Activated CD4-positive, alpha-beta memory T cell treated with anti-CD3 and anti-CD28 coated beads, Interleukin-2, amount 10 ng/mL, durations not matched to agents 7 days and 5 days (primary cell): ENCODE results near the gene STK32C. TPM values are rescaled to one million over a fixed set of nuclear protein-coding genes. Genes with fewer than 3 reads are reported as not detected.

ENCODE experiments used
- CTCF ChIA-PET: fragments of 350-600 bp; sonication (Branson Sonifier 250); formaldehyde crosslinking; loops from one replicate; lab custom pipeline; 2021; ENCODE audit warnings: antibody characterized with exemption, inconsistent platforms; lab: Charles Lee
- POLR2A ChIA-PET: fragments of 350-600 bp; sonication (Branson Sonifier 250); formaldehyde crosslinking; loops from one replicate; lab custom pipeline; 2021; ENCODE audit warnings: antibody characterized with exemption; lab: Charles Lee
- DNase-seq: peaks from one replicate; pipeline ENCODE4 v3.0.0-alpha.2; 2020
- H3K27ac Mint-ChIP-seq: one replicate; pipeline ENCODE4 v1.8.0; 2021; ENCODE audit warnings: mild to moderate bottlenecking, mixed read lengths
- H3K27me3 Mint-ChIP-seq: one replicate; pipeline ENCODE4 v1.8.0; 2021; ENCODE audit warnings: mixed read lengths
- H3K36me3 Mint-ChIP-seq: one replicate; pipeline ENCODE4 v1.8.0; 2021; ENCODE audit warnings: low read depth, mixed read lengths
- H3K4me1 Mint-ChIP-seq: one replicate; pipeline ENCODE4 v1.8.0; 2021; ENCODE audit warnings: mixed read lengths
- H3K4me3 Mint-ChIP-seq: one replicate; pipeline ENCODE4 v1.8.0; 2021; ENCODE audit warnings: mild to moderate bottlenecking, mixed read lengths
- H3K9me3 Mint-ChIP-seq: one replicate; pipeline ENCODE4 v1.8.0; 2021; ENCODE audit warnings: mixed read lengths
- total RNA-seq, 2 experiments: library from RNA; stranded (reverse); gene quantifications; one replicate each; pipeline ENCODE4 v1.2.3, GENCODE V29; 2021

Gene STK32C
- total RNA-seq, 2 experiments from 2014 or later, result 17.4 to 18.2 TPM

DNA sequence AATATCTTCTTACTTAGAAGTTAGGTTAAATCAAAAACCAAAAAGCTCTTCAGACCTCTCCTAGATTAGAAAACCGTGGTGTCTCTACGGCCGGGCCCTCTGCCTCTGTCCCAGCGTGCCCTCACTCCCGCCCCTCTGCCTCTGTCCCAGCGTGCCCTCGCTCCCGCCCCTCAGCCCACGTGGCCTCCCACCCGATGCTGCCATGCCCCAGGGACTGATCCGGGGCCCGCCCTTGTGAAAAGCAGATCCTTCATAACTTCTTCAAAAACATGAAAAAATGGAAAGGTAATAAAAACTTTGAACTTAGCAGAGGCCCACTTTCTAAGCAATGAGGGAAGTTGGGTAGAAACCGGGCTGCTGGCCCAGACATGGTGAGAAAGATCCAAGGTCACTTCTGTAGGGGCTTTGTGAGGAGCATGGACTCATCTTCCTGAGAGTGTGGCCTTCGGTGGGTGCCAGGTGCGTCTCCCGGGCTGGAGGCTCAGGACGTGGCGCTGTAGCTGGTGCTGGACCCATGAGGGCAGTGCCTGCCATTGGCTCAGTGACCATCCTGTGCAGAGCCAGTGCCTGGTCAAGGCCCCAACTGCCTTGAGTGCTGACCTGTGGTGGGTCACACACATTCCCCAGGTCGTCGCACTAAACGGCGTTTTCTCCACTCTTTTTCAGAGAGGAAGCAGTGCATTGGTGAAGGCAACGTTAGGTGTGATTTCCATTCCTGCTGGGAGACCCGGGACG, 125.9 kb downstream of the STK32C start:
- ChIA-PET POLR2A (no interaction called here), CTCF (no interaction called here)
- no peaks in the 10 kb centered on the region for H3K36me3 Mint-ChIP-seq
- no peaks in the 10 kb centered on the region for H3K9me3 Mint-ChIP-seq
- peaks cover 29% of the 10 kb centered on the region for H3K27me3 Mint-ChIP-seq
- peaks cover 2% of the 10 kb centered on the region for H3K4me1 Mint-ChIP-seq
- DNase-seq, result no peak
- no peak overlapping the region for H3K4me3 Mint-ChIP-seq
- H3K27ac Mint-ChIP-seq, result no peak overlapping the region

DNA sequence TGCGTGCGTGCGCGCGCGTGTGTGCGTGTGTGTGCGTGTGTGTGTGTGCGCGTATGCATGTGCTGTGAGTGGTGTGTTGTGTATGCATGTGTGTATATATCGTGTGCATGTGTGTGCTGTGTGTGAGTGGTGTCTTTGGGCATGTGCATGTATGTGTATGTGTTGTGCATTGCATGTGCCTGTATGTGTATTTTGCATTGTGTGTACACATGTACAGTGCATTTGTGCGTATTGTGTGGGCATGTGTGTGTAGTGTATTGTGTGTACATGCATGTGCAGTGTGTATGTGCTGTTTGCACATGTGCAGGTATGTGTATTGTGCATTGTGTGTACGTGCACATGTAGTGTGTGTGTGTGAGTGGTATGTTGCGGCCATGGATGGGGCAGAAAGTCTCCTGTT, 127.0 kb downstream of the STK32C start:
- CTCF ChIA-PET, result no interaction called here
- POLR2A ChIA-PET, result no interaction called here
- peaks cover 2% of the 10 kb centered on the region for H3K4me1 Mint-ChIP-seq
- no peaks in the 10 kb centered on the region for H3K9me3 Mint-ChIP-seq
- no peak overlapping the region for H3K27ac Mint-ChIP-seq
- DNase-seq, result no peak
- H3K36me3 Mint-ChIP-seq, result no peaks in the 10 kb centered on the region
- H3K27me3 Mint-ChIP-seq, result peaks cover 35% of the 10 kb centered on the region
- no peak overlapping the region for H3K4me3 Mint-ChIP-seq

DNA sequence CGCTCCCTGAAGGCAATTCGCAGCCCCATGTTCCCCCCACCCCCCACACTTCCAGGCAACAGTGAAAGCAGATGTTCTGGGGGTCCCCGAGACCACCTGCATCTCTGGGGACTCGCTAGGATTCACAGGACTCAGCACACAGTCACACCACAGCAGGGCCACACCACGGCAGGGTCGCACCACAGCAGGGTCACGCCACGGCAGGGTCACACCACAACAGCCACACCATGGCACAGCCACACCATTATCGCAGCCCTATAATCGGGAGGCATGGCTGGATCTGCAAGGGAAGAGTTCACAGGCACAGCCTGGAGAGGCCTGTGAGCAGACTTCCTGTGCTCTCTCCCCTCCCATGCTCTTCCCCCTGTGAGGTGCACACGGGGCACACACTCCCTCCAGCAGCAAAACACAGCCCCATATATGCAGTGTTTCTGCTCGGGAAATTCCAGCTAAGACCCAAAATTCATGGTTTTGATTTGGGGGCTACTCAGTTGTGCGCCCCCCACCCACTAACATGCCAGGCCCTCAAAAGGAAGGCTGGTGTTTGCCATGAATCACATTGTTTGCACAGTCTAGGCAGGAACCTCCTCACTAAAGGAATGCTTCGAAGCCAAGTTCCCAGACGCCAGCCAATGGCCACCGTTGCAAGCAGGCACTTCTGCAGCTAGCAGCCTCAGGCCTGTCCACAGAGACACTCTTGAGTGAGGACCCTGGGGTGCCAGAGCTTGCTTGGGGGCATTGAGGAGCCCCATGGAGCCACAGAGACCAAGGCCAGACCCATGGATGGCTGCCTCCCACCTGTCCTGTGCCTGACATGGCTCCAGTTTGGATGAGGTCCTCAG, 128.0 kb downstream of the STK32C start:
- peaks cover under 1% of the 10 kb centered on the region for H3K4me1 Mint-ChIP-seq
- H3K27ac Mint-ChIP-seq, result no peak overlapping the region
- H3K36me3 Mint-ChIP-seq, result no peaks in the 10 kb centered on the region

DNA sequence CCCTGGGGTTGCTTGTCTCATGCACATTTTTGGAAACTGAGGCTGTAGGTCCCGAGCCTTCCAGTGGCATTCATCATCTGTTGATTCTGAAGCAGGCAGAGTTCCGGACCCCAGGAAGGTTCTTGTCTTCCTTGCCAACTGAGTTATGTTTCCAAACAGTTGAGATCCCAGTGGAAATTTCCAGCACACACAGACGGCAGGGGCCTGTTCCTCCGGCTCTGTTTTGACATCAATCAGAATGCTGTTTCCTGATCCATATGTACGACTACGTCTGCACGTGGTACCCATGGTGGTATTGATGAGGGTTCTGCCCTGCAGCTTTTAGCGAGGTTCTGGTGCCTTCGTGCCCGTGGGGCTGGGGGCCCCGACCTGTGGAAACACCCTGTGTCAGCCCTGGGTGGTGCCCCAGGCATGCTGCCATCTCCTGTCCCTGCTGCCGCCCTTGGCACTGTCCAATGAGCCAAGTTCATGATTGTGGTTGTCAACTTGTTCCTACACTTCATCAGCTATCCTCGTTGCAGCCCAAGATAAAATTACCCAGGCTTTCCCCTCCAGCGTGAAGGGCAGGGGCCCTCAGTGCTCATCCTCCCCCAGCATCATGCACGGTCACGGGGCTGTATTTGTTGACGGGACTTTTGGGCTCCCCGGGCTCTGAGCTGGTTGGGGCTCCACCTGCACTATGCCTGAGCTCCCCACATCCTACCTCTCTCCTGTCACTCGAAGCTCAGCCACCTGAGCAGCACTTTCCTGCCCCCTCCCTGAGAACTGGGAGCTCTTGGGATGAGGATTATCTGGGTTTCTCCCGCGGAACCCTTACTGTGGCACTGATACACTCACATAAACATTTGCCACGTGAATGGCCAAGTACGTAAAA, 128.8 kb downstream of the STK32C start:
- ChIA-PET POLR2A (no interaction called here), CTCF (no interaction called here)
- DNase-seq, result no peak
- Mint-ChIP-seq H3K27me3 (peaks cover 30% of the 10 kb centered on the region), H3K4me3 (no peak overlapping the region), H3K36me3 (no peaks in the 10 kb centered on the region), H3K4me1 (no peaks in the 10 kb centered on the region), H3K9me3 (peaks cover 6% of the 10 kb centered on the region), H3K27ac (no peak overlapping the region)

More for the DNA sequence above, 128.0 kb downstream of the STK32C start:
- Mint-ChIP-seq H3K27me3 (peaks cover 35% of the 10 kb centered on the region), H3K9me3 (peaks cover 1% of the 10 kb centered on the region), H3K4me3 (no peak overlapping the region)
- DNase-seq, result no peak
- ChIA-PET CTCF (no interaction called here), POLR2A (no interaction called here)

DNA sequence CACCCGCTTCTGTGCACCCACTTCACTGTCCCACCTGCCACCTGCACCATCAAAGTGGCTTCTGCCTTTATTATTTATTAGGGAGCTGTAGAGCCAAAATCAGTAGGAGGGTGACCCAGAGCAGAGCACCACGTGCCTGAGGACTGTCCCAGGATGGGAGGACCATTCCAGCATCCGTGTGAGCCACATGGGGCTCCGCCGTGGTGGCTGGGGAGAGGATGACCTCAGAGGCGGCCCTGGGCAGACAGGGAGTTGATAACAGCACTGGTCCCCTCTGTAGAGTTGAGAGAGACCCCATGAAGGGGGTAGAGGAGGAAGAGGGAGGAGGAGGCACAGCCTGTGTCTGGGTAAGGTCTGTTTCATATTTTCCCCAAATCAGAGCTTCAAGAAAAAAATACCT, 129.7 kb downstream of the STK32C start:
- Mint-ChIP-seq H3K4me3 (no peak overlapping the region), H3K27ac (no peak overlapping the region), H3K9me3 (peaks cover 11% of the 10 kb centered on the region), H3K27me3 (peaks cover 26% of the 10 kb centered on the region), H3K4me1 (no peaks in the 10 kb centered on the region), H3K36me3 (no peaks in the 10 kb centered on the region)
- ChIA-PET CTCF (no interaction called here), POLR2A (no interaction called here)
- no peak for DNase-seq

DNA sequence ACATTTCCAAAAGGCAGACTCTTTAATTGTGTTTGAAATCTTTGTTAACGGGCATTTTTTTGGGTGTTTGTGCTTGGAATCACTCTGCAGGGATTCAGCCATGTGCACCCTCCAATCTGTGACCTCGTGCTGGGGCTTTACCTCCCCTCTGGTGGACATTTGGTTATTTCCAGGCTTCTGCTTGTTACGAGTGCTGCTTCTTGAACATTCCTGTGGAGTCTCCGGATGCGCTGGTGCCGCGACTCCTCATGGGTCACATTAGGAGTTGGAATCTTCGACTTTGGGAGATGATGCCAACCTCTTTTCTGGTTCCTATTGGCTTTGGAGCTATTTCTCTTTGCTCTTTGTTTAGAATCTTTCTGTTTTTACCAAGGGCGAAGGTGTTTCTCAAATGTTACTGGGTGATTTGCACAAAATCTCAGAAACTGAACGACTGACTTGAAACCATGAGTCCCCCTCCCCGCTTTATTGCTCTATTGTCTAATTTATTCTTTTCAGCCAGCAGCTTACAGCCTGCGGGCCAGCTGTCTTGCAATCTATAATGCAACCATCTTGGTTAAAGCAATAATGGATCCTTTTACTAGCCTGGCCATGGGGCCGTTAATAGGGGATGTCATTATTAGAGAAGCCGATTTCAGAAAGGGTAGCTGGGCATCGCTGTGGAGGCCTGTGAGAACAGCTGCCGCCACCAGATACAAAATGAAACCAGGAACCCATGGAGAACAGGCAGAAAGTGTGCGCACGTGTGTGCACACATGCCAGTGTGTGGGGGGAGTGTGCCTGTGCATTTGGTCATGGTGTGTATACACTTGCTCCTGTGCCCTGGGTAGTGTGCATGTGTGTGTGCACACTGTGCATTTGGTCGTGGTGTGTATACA, 130.9 kb downstream of the STK32C start:
- Mint-ChIP-seq H3K4me3 (no peak overlapping the region), H3K9me3 (peaks cover 11% of the 10 kb centered on the region), H3K4me1 (no peaks in the 10 kb centered on the region), H3K27ac (no peak overlapping the region), H3K36me3 (no peaks in the 10 kb centered on the region), H3K27me3 (peaks cover 25% of the 10 kb centered on the region)
- ChIA-PET CTCF (no interaction called here), POLR2A (no interaction called here)
- DNase-seq, result no peak

DNA sequence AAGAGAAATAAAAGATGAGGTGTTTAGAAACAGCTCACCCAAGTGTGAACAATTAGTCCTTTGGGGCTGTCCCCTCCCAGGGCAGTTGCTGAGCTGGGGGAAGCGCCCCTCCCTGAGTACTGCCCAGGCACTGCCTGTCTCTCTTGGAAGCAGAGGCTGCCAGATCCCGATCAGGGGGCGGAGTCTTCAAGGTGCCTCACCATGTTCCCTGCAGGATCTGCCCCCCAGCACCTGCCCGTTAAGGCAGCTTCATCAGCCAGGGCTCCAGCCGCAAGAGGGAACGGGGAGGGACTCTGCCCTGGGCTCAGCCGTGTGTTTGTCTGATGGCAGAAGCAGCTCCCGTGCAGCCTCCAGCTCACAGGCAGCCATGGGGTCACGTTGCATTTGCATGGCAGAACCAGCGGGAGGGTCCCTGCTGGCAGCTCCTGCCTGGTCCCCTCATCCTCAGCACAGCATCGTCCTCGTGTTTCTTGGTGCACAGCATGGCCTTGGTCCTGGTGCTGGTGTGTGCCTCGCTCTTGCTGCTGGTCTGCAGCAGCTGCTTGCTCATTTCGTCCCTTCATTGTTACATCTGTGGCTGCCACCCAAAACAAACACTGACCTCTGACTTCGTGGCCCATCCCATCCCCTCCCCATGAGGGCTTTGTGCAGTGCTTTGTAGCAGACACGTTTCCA, 131.7 kb downstream of the STK32C start:
- H3K4me1 Mint-ChIP-seq, result no peaks in the 10 kb centered on the region
- no peak overlapping the region for H3K4me3 Mint-ChIP-seq
- no peaks in the 10 kb centered on the region for H3K36me3 Mint-ChIP-seq
- peaks cover 25% of the 10 kb centered on the region for H3K27me3 Mint-ChIP-seq
- no peak for DNase-seq
- CTCF ChIA-PET, result no interaction called here
- peaks cover 11% of the 10 kb centered on the region for H3K9me3 Mint-ChIP-seq
- POLR2A ChIA-PET, result no interaction called here
- H3K27ac Mint-ChIP-seq, result no peak overlapping the region

DNA sequence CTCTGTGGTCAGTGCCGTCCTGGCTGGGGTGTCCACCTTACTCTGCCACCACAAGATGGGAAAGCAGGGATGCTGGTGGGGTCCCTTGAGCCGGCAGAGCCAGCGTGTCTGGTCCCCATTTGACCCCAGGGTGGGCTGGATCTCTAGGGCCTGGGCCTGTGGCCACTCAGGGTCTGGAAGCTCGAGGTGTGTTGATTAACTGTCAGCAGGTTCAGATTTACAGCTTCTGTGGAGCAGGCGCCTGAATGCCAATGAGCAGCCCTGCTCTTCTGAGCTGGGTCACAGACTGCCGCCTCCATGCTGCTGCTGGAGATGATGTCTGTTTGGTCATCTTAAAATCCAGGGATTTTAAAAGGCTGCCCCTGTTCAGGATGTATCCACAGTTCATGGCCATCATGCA, 132.3 kb downstream of the STK32C start:
- DNase-seq, result no peak
- peaks cover 11% of the 10 kb centered on the region for H3K9me3 Mint-ChIP-seq
- no peaks in the 10 kb centered on the region for H3K36me3 Mint-ChIP-seq
- ChIA-PET POLR2A (no interaction called here), CTCF (no interaction called here)
- H3K27me3 Mint-ChIP-seq, result peaks cover 25% of the 10 kb centered on the region
- no peak overlapping the region for H3K4me3 Mint-ChIP-seq
- no peaks in the 10 kb centered on the region for H3K4me1 Mint-ChIP-seq
- no peak overlapping the region for H3K27ac Mint-ChIP-seq

DNA sequence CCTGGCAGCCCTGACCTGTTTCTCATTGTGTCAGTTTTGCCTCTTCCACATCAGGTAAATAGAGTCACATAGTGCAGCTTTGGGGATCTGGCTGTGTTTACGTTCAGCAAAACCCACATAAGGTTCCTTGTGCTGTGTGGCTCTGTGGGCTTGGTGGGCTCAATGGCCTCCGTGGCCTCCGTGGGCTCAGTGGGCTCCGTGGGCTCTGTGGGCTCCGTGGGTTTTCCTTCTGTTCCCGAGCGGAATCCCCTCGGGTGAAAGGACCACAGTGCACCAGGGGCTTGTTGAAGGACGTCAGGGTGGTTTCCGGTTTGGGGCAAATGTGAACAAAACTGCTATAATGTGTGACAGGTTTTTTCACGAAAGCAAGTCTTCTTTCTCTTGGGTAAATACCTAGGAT, 133.5 kb downstream of the STK32C start:
- peaks cover 11% of the 10 kb centered on the region for H3K9me3 Mint-ChIP-seq
- no peak for DNase-seq

DNA sequence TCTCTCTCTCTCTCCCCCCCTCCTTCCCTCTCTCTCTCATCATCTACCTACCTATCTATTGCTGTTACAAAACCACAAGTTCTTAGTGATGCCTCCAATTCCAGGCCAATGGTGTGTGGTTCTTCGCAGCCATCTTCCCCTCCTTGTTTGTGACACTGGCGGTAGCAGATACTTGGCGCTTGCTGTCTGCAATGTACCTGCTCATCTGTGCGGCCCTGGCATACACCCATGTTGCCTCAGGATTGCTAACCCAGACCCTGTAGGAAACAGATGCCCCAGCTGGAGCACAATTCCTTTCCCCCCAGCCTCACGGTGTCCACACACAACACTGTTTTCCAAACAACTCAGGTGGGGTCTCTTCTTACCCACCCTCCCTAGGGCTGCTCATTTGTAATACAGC, 134.6 kb downstream of the STK32C start:
- CTCF ChIA-PET, result no interaction called here
- POLR2A ChIA-PET, result no interaction called here
- Mint-ChIP-seq H3K27ac (peak overlapping the region; percentile 31), H3K4me3 (no peak overlapping the region), H3K4me1 (no peaks in the 10 kb centered on the region), H3K36me3 (no peaks in the 10 kb centered on the region), H3K27me3 (peaks cover 25% of the 10 kb centered on the region), H3K9me3 (peaks cover 11% of the 10 kb centered on the region)
- no peak for DNase-seq

More for the DNA sequence above, 133.5 kb downstream of the STK32C start:
- ChIA-PET POLR2A (no interaction called here), CTCF (no interaction called here)
- Mint-ChIP-seq H3K36me3 (no peaks in the 10 kb centered on the region), H3K4me1 (no peaks in the 10 kb centered on the region), H3K4me3 (no peak overlapping the region), H3K27ac (peak overlapping the region; percentile 23), H3K27me3 (peaks cover 25% of the 10 kb centered on the region)

DNA sequence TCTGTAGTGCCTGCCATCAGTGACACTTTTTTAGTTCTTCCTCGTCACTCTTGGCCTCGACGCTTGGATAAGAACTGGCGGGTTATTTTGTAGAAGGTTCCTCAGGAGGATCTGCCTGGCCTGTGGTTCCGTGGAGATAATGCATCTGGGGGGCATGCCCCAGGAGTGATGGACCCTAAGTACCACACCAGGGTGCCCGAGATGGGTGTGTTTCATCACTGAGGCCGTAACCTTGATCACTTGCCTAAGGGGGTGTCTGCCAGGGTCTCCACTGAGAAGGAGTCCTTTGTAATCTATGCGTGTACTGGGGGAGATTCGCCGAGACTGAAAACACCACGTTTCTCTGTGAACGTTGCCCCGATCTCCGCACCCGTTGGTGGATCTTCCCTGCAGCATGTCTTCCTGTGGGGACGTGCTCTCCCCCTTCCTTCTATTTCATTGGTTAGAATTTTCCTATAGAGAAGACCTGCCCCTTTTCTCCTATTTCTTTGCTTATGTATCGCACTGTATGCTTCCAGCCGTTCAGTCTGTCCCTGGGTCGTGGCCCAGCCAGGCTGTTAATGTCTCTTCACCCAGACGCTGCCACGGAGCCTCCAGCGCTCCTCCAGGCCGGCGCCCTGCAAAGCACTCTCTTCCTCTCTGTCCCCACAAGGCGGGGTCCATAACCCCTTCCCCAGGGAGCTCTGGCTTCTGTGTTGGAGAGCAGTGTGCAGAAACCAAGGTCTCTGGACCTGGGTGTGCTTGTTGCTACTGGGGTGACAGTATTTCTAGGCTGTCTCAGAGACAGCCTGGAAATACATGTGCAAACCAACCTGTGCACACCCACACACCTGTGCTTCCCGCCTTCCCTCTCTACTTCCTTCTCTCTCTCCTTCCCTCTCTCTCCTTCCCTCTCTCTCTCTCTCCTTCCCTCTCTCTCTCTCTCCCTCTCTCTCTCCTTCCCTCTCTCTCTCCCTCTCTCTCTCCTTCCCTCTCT, 135.4 kb downstream of the STK32C start:
- DNase-seq, result no peak
- Mint-ChIP-seq H3K4me1 (no peaks in the 10 kb centered on the region), H3K4me3 (no peak overlapping the region), H3K9me3 (peaks cover 11% of the 10 kb centered on the region), H3K36me3 (no peaks in the 10 kb centered on the region), H3K27ac (no peak overlapping the region), H3K27me3 (peaks cover 17% of the 10 kb centered on the region)
- ChIA-PET CTCF (no interaction called here), POLR2A (no interaction called here)
